DND-41 (cell line): ENCODE results near the gene KIRREL3.

Experiments used
- ATAC-seq: fragments of 200-7000 bp; cut with Tn5 transposase; 3 replicates; pipeline ENCODE4 v1.9.1; 2021; ENCODE audit warnings: low read depth; ENCODE audit not compliant: insufficient read depth
- DNase-seq: peaks from one replicate; pipeline ENCODE4 v3.0.0-alpha.2; 2020
- H2AFZ ChIP-seq: 2 replicates; pipeline ENCODE4 v1.6.0; 2012; ENCODE audit warnings: low read depth, low read length
- H3K27ac ChIP-seq: 2 replicates; pipeline ENCODE4 v1.5.1; 2012; ENCODE audit warnings: low read length, inconsistent platforms
- H3K27me3 ChIP-seq: fragments of 200-600 bp; sonication (generic); 2 replicates; pipeline ENCODE4 v1.6.0; 2012; ENCODE audit warnings: low read length, mild to moderate bottlenecking, inconsistent platforms; ENCODE audit not compliant: insufficient read depth, poor library complexity
- H3K36me3 ChIP-seq: 2 replicates; pipeline ENCODE4 v1.5.1; 2012; ENCODE audit warnings: low read length, inconsistent platforms; ENCODE audit not compliant: insufficient read depth
- H3K4me1 ChIP-seq: 2 replicates; pipeline ENCODE4 v1.5.1; 2012; ENCODE audit warnings: mild to moderate bottlenecking, low read length; ENCODE audit not compliant: insufficient read depth
- H3K4me2 ChIP-seq: 2 replicates; pipeline ENCODE4 v1.6.0; 2012; ENCODE audit warnings: mild to moderate bottlenecking, moderate library complexity, low read length, inconsistent platforms; ENCODE audit not compliant: insufficient read depth
- H3K4me3 ChIP-seq, 2 experiments: fragments of 200-600 bp in 1 of 2; shearing (Covaris generic) in 1 of 2; 2 replicates each; pipeline ENCODE4 v1.5.1; 2012 to 2016; ENCODE audit warnings: inconsistent platforms in 2 of 2, low read length in 2 of 2, mild to moderate bottlenecking in 2 of 2, low read depth in 1 of 2, moderate library complexity in 1 of 2
- H3K79me2 ChIP-seq: 2 replicates; pipeline ENCODE4 v1.6.0; 2012; ENCODE audit warnings: low read length, inconsistent platforms; ENCODE audit not compliant: insufficient read depth
- H3K9ac ChIP-seq: 2 replicates; pipeline ENCODE4 v1.6.0; 2012; ENCODE audit warnings: low read depth, mild to moderate bottlenecking, inconsistent platforms, low read length, moderate library complexity
- H3K9me3 ChIP-seq: 2 replicates; pipeline ENCODE4 v1.5.1; 2012; ENCODE audit warnings: low read length, moderate library complexity, mild to moderate bottlenecking, inconsistent platforms; ENCODE audit not compliant: insufficient read depth, severe bottlenecking
- H4K20me1 ChIP-seq: 2 replicates; pipeline ENCODE4 v1.6.0; 2012; ENCODE audit warnings: low read length; ENCODE audit not compliant: insufficient read depth
- CTCF ChIP-seq: IDR thresholded peaks from 2 replicates; pipeline ENCODE4 v1.5.1; 2012; ENCODE audit warnings: borderline replicate concordance, low read length, moderate library complexity, mild to moderate bottlenecking; ENCODE audit not compliant: poor library complexity, severe bottlenecking; ENCODE audit errors: extremely low read depth
- EZH2 ChIP-seq: IDR thresholded peaks from 3 replicates; pipeline ENCODE4 v1.6.1; 2012; ENCODE audit warnings: borderline replicate concordance, low read depth, mild to moderate bottlenecking, moderate library complexity, low read length, inconsistent platforms; ENCODE audit not compliant: severe bottlenecking

Gene KIRREL3

GRCh38 chr11:126748793-126749192 lies 251.8 kb downstream of the KIRREL3 start:
- Histone ChIP-seq H3K4me3 (no peak overlapping the region), H3K9me3 (no peaks in the 10 kb centered on the region), H3K4me2 (no peak overlapping the region), H3K27ac (no peak overlapping the region), H3K36me3 (no peaks in the 10 kb centered on the region), H3K4me1 (no peaks in the 10 kb centered on the region), H3K9ac (no peak overlapping the region), H3K27me3 (peaks cover 3% of the 10 kb centered on the region), H4K20me1 (no peaks in the 10 kb centered on the region), H2AFZ (no peak overlapping the region), H3K79me2 (no peaks in the 10 kb centered on the region)
- ATAC-seq (no peak), DNase-seq (no peak)
- no peak for TF ChIP-seq CTCF
- no peak for TF ChIP-seq EZH2

- H3K9me3 ChIP-seq, result no peaks in the 10 kb centered on the region
- no peaks in the 10 kb centered on the region for H3K79me2 ChIP-seq
- H3K9ac ChIP-seq, result no peak overlapping the region
- TF ChIP-seq EZH2 (no peak), CTCF (no peak)
- ATAC-seq, result no peak
- no peak for DNase-seq
- no peaks in the 10 kb centered on the region for H3K27me3 ChIP-seq
- no peaks in the 10 kb centered on the region for H3K36me3 ChIP-seq
- H3K4me3 ChIP-seq, result no peak overlapping the region
- no peaks in the 10 kb centered on the region for H3K4me1 ChIP-seq
- H2AFZ ChIP-seq, result no peak overlapping the region
- no peaks in the 10 kb centered on the region for H4K20me1 ChIP-seq
- no peak overlapping the region for H3K4me2 ChIP-seq
- no peak overlapping the region for H3K27ac ChIP-seq
These were observed 252.3 kb downstream of the KIRREL3 start for GRCh38 chr11:126748100-126748791.

GRCh38 chr11:126747315-126747714 lies 253.3 kb downstream of the KIRREL3 start:
- H3K4me2 ChIP-seq, result no peak overlapping the region

More at GRCh38 chr11:126747315-126747714, 253.3 kb downstream of the KIRREL3 start:
- H3K9ac ChIP-seq, result no peak overlapping the region
- H3K9me3 ChIP-seq, result no peaks in the 10 kb centered on the region
- H2AFZ ChIP-seq, result no peak overlapping the region
- no peak for DNase-seq
- no peak for ATAC-seq
- no peaks in the 10 kb centered on the region for H3K36me3 ChIP-seq
- no peak overlapping the region for H3K4me3 ChIP-seq
- H3K27me3 ChIP-seq, result no peaks in the 10 kb centered on the region
- H3K4me1 ChIP-seq, result no peaks in the 10 kb centered on the region
- H3K27ac ChIP-seq, result no peak overlapping the region
- no peaks in the 10 kb centered on the region for H3K79me2 ChIP-seq
- no peak for TF ChIP-seq CTCF
- no peak for TF ChIP-seq EZH2
- no peaks in the 10 kb centered on the region for H4K20me1 ChIP-seq
